ENCODE results near the gene VCAN.

GRCh38 chr5:83433891-83434290, 37.7 kb upstream of the VCAN start:
- TF ChIP-seq, protein P1, sequence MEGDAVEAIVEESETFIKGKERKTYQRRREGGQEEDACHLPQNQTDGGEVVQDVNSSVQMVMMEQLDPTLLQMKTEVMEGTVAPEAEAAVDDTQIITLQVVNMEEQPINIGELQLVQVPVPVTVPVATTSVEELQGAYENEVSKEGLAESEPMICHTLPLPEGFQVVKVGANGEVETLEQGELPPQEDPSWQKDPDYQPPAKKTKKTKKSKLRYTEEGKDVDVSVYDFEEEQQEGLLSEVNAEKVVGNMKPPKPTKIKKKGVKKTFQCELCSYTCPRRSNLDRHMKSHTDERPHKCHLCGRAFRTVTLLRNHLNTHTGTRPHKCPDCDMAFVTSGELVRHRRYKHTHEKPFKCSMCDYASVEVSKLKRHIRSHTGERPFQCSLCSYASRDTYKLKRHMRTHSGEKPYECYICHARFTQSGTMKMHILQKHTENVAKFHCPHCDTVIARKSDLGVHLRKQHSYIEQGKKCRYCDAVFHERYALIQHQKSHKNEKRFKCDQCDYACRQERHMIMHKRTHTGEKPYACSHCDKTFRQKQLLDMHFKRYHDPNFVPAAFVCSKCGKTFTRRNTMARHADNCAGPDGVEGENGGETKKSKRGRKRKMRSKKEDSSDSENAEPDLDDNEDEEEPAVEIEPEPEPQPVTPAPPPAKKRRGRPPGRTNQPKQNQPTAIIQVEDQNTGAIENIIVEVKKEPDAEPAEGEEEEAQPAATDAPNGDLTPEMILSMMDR (IDR thresholded peaks at IDR 0.05): no peak
- TF ChIP-seq POLR2A (IDR thresholded peaks at IDR 0.05): no peak

Measured in heart left ventricle (tissue), 13 donors.